AG04449 (cell line): ENCODE data around the gene TIMM10B.

ENCODE experiments used
- CTCF ChIA-PET: fragments of 350-600 bp; formaldehyde crosslinking; extraction: SDS; loops from one replicate; lab custom pipeline; 2021; ENCODE audit warnings: antibody characterized with exemption; lab: Yijun Ruan, JAX
- POLR2A ChIA-PET: fragments of 400-600, 350-600 bp; formaldehyde crosslinking; extraction: SDS; loops from one replicate; lab custom pipeline; 2020; ENCODE audit warnings: antibody characterized with exemption, inconsistent platforms; lab: Yijun Ruan, JAX
- DNase-seq: peaks from one replicate; pipeline ENCODE4 v3.0.0-alpha.2; 2010; ENCODE audit warnings: low read depth, low spot score
- H3K4me3 ChIP-seq: 2 replicates; pipeline ENCODE4 v1.5.1; 2011; ENCODE audit warnings: low read depth, mild to moderate bottlenecking, control low read depth, low read length
- TF ChIP-seq, protein P1 (sequence below): IDR thresholded peaks from one replicate; pipeline ENCODE4 v1.5.1; 2011; ENCODE audit warnings: mild to moderate bottlenecking, moderate library complexity, low read length, control low read depth, inconsistent platforms; ENCODE audit not compliant: insufficient read depth; ENCODE audit errors: missing control alignments

The TIMM10B gene

DNA sequence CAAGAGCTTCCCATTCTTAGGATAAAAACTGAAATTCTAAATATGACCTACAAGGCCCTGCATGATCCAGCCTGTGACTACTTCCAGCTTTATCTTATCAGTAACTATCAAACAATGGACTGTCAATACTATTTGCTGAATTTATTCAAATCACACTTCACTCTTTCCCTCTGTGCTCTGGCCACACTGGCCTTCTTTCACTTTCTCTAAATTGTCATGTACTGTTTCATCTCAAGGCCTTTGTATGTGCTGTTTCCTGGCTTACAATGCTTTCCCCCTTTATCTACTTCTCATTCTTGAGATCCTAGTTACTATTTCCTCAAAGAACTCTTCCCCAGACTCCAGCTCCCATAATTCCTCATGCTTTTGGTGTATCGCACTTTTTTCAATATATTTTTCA is 5.6 kb downstream of the TIMM10B start:
- ChIA-PET POLR2A (no interaction called here), CTCF (interaction anchor here (1.6 to 10.4 kb wide), 6 partner anchors 11 to 197 kb away, joined by 3 to 75 read pairs (median 6); partner anchors contain the start of gene MRPL17)
- no peak overlapping the region for H3K4me3 ChIP-seq
- no peak for DNase-seq
- TF ChIP-seq, protein P1, sequence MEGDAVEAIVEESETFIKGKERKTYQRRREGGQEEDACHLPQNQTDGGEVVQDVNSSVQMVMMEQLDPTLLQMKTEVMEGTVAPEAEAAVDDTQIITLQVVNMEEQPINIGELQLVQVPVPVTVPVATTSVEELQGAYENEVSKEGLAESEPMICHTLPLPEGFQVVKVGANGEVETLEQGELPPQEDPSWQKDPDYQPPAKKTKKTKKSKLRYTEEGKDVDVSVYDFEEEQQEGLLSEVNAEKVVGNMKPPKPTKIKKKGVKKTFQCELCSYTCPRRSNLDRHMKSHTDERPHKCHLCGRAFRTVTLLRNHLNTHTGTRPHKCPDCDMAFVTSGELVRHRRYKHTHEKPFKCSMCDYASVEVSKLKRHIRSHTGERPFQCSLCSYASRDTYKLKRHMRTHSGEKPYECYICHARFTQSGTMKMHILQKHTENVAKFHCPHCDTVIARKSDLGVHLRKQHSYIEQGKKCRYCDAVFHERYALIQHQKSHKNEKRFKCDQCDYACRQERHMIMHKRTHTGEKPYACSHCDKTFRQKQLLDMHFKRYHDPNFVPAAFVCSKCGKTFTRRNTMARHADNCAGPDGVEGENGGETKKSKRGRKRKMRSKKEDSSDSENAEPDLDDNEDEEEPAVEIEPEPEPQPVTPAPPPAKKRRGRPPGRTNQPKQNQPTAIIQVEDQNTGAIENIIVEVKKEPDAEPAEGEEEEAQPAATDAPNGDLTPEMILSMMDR: no peak

DNA sequence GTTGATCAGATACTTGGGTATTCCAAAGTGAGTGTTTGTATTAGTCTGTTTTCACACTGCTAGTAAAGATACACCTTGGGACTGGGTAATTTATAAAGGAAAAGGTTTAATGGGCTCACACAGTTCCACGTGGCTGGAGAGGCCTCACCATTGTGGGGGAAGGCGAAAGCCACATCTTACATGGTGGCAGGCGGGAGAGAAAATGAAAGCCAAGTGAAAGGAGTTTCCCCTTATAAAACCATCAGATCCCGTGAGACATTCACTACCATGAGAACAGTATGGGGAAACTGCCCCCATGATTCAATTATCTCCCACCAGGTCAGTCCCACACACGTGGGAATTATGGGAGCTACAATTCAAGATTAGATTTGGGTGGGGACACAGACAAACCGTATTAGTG is 7.0 kb downstream of the TIMM10B start:
- ChIA-PET CTCF (interaction anchor here (1.2 to 10.4 kb wide), 4 partner anchors 10 to 109 kb away, joined by 3 to 75 read pairs (median 12); no protein-coding TSS in a partner anchor), POLR2A (no interaction called here)
- DNase-seq: no peak
- TF ChIP-seq, protein P1: no peak
- no peak overlapping the region for H3K4me3 ChIP-seq

DNA sequence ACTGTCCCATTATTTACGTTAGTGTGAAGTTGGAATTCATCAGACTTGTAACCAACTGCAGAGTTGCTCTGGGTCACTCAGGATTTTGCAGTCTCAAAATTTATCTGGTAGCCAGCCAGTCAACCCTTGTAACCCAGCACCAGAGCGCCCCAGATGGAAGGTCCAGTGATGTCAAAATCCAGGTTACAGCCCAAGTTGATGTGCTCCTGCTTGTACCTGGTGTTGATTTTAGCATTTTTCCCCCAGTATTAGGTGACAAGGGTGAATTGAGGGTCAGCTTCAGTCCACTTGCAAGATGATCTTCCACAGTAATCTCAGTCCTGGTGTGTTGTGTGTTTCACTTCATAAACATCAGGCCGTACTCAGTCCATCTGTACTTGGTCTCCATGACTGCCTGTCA is 7.5 kb downstream of the TIMM10B start:
- ChIA-PET CTCF (interaction anchor here (0.6 to 10.4 kb wide), 5 partner anchors 9 to 110 kb away, joined by 3 to 75 read pairs (median 3); no protein-coding TSS in a partner anchor), POLR2A (interaction anchor here (1.9 kb wide), 1 partner anchor 7 kb away, joined by 7 read pairs; the partner anchor contains the start of genes ARFIP2 and TIMM10B)
- DNase-seq: no peak
- no peak overlapping the region for H3K4me3 ChIP-seq
- TF ChIP-seq, protein P1: no peak

DNA sequence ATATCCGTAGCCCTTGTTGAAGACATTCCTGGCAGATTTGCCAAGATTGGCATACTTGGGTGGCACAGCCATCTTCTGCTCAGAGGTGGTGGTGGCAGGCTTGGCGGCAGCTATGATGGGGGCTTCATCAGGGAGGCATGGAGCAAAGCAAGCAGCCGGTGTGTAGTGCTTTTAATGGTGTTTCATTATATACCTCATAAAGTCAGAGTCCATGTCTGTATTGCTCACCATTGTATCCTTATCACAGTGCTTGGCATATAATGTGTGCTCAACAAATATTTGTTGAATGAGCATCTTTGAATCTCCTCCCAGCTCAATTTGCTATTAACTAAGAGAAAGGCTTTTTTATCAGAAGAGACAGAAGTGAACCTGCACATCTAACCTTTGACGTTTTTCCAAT is 8.0 kb downstream of the TIMM10B start:
- CTCF ChIA-PET: interaction anchor here (0.6 to 10.4 kb wide), 5 partner anchors 9 to 110 kb away, joined by 3 to 75 read pairs (median 3); no protein-coding TSS in a partner anchor
- POLR2A ChIA-PET: interaction anchor here (1.9 kb wide), 1 partner anchor 8 kb away, joined by 7 read pairs; the partner anchor contains the start of genes ARFIP2 and TIMM10B
- H3K4me3 ChIP-seq: no peak overlapping the region
- TF ChIP-seq, protein P1: no peak
- DNase-seq: no peak

DNA sequence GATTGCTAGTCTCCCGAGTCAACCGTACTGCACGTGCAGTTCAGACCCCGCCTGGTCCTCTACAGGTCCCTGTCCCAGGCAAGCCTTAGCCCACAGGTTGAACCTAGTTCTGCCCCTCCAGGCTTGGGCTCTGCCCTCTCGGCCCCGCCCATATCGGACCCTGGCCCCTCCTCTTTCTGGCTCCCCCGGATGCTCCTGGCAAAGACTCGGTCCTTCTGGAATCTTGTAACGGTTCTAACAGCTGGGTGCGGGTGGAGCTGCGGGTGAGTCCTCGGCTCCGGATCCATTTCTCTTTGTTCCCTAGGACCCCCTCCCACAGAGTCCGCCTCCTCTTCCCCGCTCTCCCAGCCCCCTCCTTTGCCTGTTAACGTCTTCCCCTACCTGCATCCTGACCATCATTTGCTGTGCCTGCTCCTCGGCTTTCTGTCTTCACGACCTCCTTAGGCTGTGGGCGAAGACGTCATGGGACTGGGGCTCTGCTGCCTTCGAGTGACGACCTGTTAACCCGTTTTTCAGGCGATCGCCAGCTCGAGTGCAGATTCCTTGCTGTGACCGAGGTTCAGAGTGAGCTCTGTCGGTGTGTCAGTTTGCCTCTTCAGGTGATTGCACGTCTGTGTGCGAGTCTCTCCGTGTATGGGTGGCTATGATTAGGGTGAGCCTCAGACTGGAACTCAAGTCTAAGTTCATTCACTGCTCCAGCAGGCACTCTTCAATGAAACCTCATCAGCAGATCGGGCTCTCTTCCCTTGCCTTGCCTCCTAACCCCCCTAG is 16.0 kb downstream of the TIMM10B start, which contains the start of gene DNHD1:
Gene DNHD1, plus strand, starts transcription at position 212 of the 771 bp plus-strand sequence. CDS start 936 bp downstream, outside the sequence.
- POLR2A ChIA-PET: no interaction called here
- H3K4me3 ChIP-seq: no peak within 1 kb of the TSS
- CTCF ChIA-PET: interaction anchor here (0.9 to 4.1 kb wide), 6 partner anchors 8 to 56 kb away, joined by 3 to 41 read pairs (median 4); no protein-coding TSS in a partner anchor
- DNase-seq: no peak
- TF ChIP-seq, protein P1: no peak

DNA sequence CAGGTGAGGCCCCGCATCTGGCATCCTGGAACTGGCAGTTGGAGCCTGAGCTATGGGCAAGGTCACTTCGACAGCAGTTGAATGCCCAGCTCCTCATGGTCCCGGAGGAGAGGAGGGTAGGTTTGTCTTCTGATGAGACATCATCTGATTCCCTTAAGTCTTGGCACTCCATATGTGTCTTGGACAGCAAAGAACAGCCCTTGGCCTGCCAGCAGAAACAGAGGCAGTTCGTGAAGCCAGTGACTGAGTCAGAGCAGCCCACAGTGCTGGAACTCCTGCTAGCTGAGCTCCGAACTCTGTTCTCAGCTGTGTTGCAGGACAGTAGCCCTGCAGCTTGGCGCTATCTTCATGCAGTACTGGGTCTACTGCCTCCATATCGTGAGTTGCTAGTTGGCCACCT is 16.8 kb downstream of the TIMM10B start:
- POLR2A ChIA-PET: interaction anchor here (0.6 kb wide), 1 partner anchor 45 kb away, joined by 3 read pairs; no protein-coding TSS in a partner anchor
- DNase-seq: peak; percentile 7
- TF ChIP-seq, protein P1: no peak
- CTCF ChIA-PET: interaction anchor here (0.6 to 4.1 kb wide), 7 partner anchors 8 to 208 kb away, joined by 3 to 41 read pairs (median 5); no protein-coding TSS in a partner anchor
- H3K4me3 ChIP-seq: no peak overlapping the region
